ENCODE data around the gene TSPEAR. TPM values are rescaled to one million over a fixed set of nuclear protein-coding genes. Genes with fewer than 3 reads are reported as not detected.

TSPEAR gene
- total RNA-seq, 1 experiment from 2014 or later: not detected

DNA sequence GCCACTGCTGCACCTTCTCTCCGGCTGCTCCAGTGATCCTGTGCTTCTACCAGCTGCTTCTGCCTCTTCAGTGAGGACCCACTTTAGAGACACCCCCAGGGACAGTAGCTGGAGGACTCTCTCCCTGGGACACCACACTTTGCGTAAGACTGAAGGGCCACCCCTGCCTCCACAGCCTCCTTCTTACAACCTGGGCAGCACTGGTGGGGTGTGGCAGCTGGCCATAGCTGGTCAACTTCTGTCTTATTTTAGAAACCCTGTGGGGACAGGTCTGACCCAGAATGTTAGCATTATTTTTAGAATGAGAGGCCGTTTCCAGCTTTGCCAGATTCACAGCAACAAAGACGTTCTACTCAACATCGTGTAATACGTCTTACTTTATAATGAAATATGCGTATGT lies 85.6 kb downstream of the TSPEAR start:
- H3K4me1 ChIP-seq: no peaks in the 10 kb centered on the region
- H3K27ac ChIP-seq: no peak overlapping the region
- no peak overlapping the region for H3K4me3 ChIP-seq
- no peak for DNase-seq
- H3K36me3 ChIP-seq: no peaks in the 10 kb centered on the region
- H3K27me3 ChIP-seq: no peaks in the 10 kb centered on the region
- 0 out of 2 replicates have a peak, but pooled peaks cover 3% of the 10 kb centered on the region for H3K9me3 ChIP-seq (replicated peaks)

DNA sequence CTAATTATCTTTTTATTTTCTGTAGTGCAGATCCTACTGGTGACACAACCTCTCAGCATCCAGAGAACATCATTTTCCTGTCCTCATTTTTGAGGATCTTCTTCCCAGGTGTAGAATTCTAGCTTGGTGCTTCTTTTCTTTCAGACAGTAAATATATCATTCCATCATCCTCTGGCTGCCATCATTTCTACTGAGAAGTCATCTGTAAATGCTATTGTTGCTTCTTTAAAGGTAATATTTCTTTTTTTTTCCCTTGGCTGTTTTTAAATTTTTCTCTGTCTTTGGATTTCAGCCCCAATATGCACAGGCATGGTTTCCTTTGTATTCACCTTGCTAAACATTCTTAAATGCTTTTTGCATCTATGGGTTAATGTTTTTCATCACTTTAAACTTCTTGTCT lies 87.8 kb downstream of the TSPEAR start:
- Histone ChIP-seq H3K27me3 (no peaks in the 10 kb centered on the region), H3K4me1 (no peaks in the 10 kb centered on the region), H3K9me3 (replicated peaks) (peaks cover 12% of the 10 kb centered on the region; the same call in 1 of the 2 replicates), H3K27ac (no peak overlapping the region), H3K4me3 (no peak overlapping the region), H3K36me3 (no peaks in the 10 kb centered on the region)
- no peak for DNase-seq

DNA sequence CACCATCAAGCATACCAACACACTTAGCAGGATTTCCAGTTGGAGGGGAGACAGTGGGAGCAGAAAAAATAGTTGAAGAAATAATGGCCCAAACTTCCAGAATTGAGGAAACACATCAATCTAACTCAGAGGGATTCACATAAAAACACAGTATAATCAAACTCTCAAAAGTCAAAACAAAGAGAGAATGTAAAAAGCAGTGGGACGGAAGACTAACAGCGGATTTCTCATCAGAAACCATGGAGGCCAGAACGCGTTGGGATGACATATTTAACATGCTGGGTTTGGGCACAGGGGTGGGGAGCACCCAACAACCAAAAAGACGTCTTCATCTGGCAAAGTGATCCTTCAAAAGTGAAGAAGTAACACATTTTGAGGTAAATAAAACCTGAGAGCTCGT lies 91.5 kb downstream of the TSPEAR start:
- Histone ChIP-seq H3K27ac (no peak overlapping the region), H3K4me1 (no peaks in the 10 kb centered on the region), H3K9me3 (replicated peaks) (peaks cover 11% of the 10 kb centered on the region; the same call in 1 of the 2 replicates), H3K36me3 (no peaks in the 10 kb centered on the region), H3K4me3 (no peak overlapping the region), H3K27me3 (no peaks in the 10 kb centered on the region)
- no peak for DNase-seq

DNA sequence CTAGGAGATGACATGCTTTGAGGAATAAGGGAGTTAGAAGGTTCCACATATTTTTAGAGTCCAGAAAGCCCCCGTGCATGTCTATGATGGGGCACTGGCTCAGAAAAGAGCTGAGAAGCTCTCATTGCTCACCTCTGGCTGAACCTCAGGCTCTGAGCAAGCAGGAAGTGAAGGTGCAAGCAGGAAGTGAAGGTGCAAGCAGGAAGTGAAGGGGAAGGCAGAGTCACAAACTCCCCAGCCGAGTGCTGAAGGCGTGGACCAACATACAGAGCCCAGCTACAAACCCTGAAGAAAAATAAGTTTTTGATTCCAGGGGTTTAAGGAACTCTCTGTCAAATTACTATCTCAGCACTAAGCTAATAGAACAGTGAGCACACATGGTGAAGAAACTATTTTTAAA lies 92.5 kb downstream of the TSPEAR start:
- DNase-seq: no peak
- Histone ChIP-seq H3K36me3 (no peaks in the 10 kb centered on the region), H3K27me3 (no peaks in the 10 kb centered on the region), H3K9me3 (replicated peaks) (peaks cover 9% of the 10 kb centered on the region; the same call in 1 of the 2 replicates), H3K27ac (no peak overlapping the region), H3K4me1 (no peaks in the 10 kb centered on the region), H3K4me3 (no peak overlapping the region)

DNA sequence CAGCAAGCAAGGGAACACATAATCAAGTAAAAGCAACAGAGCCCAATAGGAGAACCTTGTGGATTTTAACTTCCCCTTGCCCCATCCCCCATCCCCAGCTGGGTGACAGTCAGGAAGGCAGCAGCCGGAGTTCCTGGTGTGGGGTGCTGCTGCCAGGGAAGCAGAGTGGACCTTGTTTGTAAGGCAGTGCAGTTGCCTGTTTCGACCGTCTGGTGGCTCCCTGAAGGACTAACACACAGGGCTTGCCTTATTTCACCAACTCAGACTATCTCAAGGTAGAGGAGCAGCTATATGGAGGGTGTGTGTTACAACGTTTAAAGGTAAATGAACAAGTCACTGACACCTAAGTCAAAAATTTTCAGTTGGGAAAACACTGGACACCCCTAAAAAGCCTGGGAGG lies 92.9 kb downstream of the TSPEAR start:
- H3K27ac ChIP-seq: no peak overlapping the region
- H3K4me1 ChIP-seq: no peaks in the 10 kb centered on the region
- no peaks in the 10 kb centered on the region for H3K36me3 ChIP-seq
- H3K4me3 ChIP-seq: no peak overlapping the region
- H3K27me3 ChIP-seq: no peaks in the 10 kb centered on the region
- peaks cover 9% of the 10 kb centered on the region; the same call in 1 of the 2 replicates for H3K9me3 ChIP-seq (replicated peaks)
- DNase-seq: no peak

DNA sequence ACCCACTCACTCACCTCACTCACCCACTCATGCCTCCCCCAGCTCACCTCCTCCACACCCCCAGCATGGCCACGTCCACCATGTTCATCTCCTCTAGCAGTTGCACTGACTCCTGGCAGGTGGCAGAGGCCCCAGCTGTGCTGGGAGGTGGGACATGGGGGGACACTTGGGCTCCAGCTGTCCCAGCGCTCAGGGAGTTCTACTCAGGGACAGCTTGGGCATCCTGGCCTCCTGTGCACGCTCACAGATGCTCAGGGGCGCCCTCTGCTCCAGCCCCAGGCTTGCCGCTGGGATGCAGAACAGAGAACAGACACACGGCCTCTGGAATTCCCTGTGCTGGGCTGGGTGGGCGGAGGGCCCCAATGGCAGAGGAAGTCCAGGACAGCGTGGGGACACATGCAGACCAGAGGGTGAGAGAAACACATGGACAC lies 94.3 kb downstream of the TSPEAR start:
- no peak for DNase-seq
- H3K27ac ChIP-seq: no peak overlapping the region
- H3K27me3 ChIP-seq: no peaks in the 10 kb centered on the region
- H3K4me3 ChIP-seq: no peak overlapping the region
- H3K36me3 ChIP-seq: no peaks in the 10 kb centered on the region
- H3K4me1 ChIP-seq: no peaks in the 10 kb centered on the region
- H3K9me3 ChIP-seq (replicated peaks): peaks cover 9% of the 10 kb centered on the region; the same call in 1 of the 2 replicates

DNA sequence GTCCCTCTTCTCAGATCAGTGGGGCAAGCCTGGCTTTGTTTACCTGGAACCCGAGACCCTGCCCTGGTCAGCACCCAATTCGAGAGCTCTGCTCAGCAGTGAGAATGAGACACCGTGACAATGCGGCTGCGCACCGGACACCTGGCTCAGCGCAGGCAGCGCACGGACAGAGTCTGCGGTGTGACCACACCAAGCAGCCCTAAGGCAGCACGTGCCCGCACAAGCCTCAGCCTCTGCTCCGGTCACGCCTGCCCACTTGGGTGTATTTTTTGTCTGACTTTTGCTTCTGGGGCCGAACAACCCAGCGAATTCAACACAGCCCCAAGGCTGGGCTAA lies 94.8 kb downstream of the TSPEAR start:
- Histone ChIP-seq H3K27ac (no peak overlapping the region), H3K9me3 (replicated peaks) (peaks cover 9% of the 10 kb centered on the region; the same call in 1 of the 2 replicates)
- DNase-seq: no peak

DNA sequence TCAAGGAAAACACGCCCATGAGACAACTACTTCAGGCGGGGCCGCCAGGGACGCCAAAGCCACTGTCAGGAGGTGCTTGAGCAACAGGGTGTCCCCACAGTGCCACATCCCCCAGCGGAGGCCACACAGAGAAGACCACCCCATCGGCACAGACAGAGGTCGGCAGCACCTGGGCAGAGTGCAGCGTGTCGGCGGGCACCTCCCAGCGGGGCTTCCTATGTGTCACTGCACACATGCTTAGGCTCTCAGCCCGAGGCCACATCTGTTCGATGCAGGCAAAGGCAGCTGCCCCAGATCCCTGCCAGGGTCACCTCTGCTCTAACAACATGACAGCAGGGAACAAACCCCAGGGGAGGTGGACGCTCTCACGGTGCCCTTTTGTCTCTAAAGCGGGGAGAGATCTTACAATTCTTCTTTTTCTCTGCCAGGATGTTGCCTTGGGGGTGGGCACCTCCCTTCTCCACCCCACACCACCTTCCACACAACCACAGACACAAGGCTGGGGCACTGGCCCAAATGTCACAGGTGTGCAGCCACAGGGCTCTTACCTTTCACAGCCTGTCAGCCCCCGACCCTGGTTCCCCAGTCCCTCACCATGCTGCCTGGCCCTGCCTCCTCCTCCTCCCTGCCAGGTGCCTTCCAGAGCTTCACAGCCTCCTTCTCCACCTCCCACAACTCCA lies 95.3 kb downstream of the TSPEAR start:
- Histone ChIP-seq H3K27me3 (no peaks in the 10 kb centered on the region), H3K4me3 (no peak overlapping the region), H3K36me3 (no peaks in the 10 kb centered on the region), H3K9me3 (replicated peaks) (peaks cover 9% of the 10 kb centered on the region; the same call in 1 of the 2 replicates), H3K27ac (no peak overlapping the region), H3K4me1 (no peaks in the 10 kb centered on the region)
- no peak for DNase-seq

More for the DNA sequence above, 94.8 kb downstream of the TSPEAR start:
- H3K36me3 ChIP-seq: no peaks in the 10 kb centered on the region
- no peaks in the 10 kb centered on the region for H3K4me1 ChIP-seq
- H3K4me3 ChIP-seq: no peak overlapping the region
- H3K27me3 ChIP-seq: no peaks in the 10 kb centered on the region

DNA sequence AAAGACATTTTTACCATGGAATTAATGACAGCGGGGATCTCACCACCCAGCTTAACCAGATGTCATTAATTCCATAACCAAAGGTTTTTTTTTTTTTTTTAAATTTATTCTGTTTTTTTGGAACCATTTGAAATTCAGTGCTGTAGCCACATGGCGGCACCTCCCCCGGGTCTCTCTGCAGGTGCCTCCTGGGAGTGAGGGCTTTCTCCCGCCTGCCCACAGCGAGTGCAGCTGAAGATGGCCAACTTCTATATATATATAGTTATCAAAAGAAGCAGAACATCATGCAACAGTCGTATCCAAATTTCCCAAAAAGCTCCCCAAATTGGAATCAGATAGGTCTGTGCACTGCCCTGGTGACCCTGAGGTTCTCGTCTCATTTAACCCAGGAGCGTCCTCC lies 95.9 kb downstream of the TSPEAR start:
- H3K27ac ChIP-seq: no peak overlapping the region
- DNase-seq: no peak
- H3K36me3 ChIP-seq: no peaks in the 10 kb centered on the region
- peaks cover 9% of the 10 kb centered on the region; the same call in 1 of the 2 replicates for H3K9me3 ChIP-seq (replicated peaks)
- no peaks in the 10 kb centered on the region for H3K4me1 ChIP-seq
- H3K27me3 ChIP-seq: no peaks in the 10 kb centered on the region
- H3K4me3 ChIP-seq: no peak overlapping the region

DNA sequence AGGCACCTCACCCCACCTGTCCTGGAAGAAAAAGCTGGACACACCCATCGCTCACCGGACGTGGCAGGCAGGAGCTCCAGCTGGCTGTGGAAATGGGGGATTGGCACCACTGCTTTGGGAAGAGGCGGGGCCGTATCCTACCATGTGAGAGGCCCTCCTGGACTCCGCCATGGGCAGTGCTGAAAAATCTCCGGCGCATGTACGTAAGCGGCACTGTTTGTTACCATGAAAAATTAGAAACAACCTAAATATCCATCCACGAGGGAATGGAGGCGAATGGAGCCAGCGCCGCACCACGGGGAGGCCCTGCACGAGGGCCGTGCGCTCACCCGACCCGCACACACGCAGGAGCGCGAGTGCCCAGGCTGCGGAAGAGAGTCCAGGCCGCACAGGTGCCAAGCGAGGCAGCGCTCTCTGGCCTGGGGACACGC lies 96.4 kb downstream of the TSPEAR start:
- H3K27me3 ChIP-seq: no peaks in the 10 kb centered on the region
- H3K9me3 ChIP-seq (replicated peaks): peaks cover 6% of the 10 kb centered on the region; the same call in 1 of the 2 replicates
- no peaks in the 10 kb centered on the region for H3K4me1 ChIP-seq
- H3K27ac ChIP-seq: no peak overlapping the region
- DNase-seq: no peak
- H3K36me3 ChIP-seq: no peaks in the 10 kb centered on the region
- no peak overlapping the region for H3K4me3 ChIP-seq

DNA sequence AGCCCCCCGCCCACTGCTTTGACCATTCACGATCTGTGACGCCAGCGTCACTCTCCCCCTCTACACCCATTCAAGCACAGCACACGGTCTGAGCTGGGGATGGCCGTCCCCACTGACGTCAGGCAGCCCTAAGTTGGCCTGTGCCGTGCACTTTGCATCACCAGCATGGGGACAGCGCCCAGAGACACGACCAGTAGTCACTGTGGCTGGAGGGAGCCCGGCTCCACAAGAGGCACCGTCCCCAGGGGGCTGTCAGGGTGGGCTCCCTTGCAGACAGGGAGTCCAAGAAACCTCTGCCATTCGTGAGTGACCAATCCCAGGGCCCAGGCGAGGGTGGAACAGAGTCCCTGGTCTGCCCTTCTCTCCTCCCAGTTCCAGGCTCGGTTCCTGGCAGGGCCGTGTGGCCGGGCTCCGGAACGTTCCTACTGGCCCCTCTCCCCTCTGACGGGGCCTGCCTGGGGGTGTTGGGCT lies 97.2 kb downstream of the TSPEAR start:
- no peak for DNase-seq
- H3K36me3 ChIP-seq: no peaks in the 10 kb centered on the region
- no peaks in the 10 kb centered on the region for H3K27me3 ChIP-seq
- H3K4me3 ChIP-seq: no peak overlapping the region
- no peak overlapping the region for H3K27ac ChIP-seq
- H3K4me1 ChIP-seq: no peaks in the 10 kb centered on the region
- no peaks in the 10 kb centered on the region; the same call in 1 of the 2 replicates for H3K9me3 ChIP-seq (replicated peaks)

DNA sequence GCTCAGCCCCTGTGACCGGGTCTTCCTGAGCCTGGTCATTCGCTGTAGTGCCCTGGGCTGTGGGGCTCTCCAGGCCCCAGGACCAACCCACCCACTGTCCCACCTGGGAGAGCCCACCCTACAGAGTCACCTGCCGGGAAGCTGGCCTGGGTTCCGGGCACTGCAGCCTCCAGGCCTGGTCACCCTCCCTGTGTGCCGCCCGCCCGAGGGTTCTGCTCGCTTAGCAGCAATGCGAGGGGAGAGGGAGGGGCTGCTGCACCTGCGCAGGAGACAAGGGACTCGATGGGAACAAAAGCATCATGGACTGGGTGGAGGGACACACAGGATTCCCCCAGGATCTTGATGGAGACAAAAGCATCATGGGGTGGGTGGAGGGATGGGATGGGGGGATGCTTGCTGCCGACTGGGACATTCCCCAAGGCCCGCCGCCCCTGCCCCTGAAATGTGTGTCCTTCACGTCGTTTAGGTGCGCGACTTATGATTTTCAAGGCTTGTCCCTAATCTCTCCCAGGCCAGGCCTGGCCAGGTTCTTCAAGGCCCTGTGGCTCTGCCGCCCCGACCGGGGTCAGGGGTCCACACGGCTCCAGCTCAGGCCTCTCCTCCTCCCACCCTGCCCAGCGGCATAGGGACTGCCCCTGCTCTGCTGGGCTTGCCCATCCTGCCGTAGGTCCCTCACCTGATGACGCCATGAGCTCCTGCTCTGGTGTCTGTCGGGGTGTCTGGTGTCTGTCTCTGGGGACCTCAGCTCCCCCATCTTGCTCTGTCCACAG lies 97.8 kb downstream of the TSPEAR start:
- no peak overlapping the region for H3K27ac ChIP-seq
- H3K9me3 ChIP-seq (replicated peaks): no peaks in the 10 kb centered on the region; the same call in 1 of the 2 replicates
- H3K4me1 ChIP-seq: no peaks in the 10 kb centered on the region
- no peak for DNase-seq
- no peaks in the 10 kb centered on the region for H3K36me3 ChIP-seq
- H3K4me3 ChIP-seq: no peak overlapping the region
- H3K27me3 ChIP-seq: no peaks in the 10 kb centered on the region

DNA sequence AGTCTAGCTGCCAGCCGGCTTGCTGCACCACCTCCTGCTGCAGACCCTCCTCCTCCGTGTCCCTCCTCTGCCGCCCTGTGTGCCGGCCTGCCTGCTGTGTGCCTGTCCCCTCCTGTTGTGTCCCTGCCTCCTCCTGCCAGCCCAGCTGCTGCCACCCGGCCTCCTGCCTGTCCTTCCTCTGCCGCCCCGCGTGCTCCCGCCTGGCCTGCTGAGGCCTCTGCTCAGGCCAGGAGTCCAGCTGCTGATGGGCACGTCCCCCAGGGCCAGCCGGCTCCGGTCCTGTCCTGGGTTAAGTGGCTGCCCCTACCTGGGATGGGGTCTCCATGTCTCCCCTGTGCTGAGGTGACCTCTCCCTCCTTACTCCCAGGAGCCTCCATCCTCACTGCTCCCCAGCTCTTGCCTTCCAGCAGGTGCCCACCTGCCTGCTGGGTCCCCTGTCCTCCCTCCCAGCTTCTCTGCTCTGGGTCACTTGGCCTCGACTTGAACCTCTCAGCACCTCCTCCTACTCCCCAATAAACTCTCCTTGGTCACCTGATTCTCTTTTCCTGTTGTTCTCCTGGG lies 98.6 kb downstream of the TSPEAR start:
- H3K4me1 ChIP-seq: no peaks in the 10 kb centered on the region
- H3K27ac ChIP-seq: no peak overlapping the region
- H3K4me3 ChIP-seq: no peak overlapping the region
- H3K27me3 ChIP-seq: no peaks in the 10 kb centered on the region
- no peaks in the 10 kb centered on the region for H3K36me3 ChIP-seq
- no peaks in the 10 kb centered on the region; the same call in 1 of the 2 replicates for H3K9me3 ChIP-seq (replicated peaks)
- DNase-seq: no peak

DNA sequence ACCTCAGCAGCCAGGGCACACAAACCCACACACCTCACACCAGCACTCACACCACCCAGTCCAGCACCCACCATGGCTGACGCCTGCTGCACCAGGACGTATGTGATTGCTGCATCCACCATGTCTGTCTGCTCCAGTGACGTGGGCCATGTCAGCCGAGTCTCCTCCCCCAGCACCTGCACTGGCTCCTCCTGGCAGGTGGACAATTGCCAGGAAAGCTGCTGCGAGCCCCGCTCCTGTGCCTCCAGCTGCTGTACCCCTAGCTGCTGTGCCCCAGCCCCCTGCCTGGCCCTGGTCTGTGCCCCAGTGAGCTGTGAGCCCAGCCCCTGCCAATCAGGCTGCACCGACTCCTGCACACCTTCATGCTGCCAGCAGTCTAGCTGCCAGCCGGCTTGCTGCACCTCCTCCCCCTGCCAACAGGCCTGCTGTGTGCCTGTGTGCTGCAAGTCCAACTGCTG lies 99.3 kb downstream of the TSPEAR start, which contains the start of gene KRTAP10-8:
Gene KRTAP10-8 (plus strand): TSS at position 51 of the 458 bp plus-strand sequence. CDS start 22 bp downstream, at position 73.
- no peaks in the 10 kb centered on the region for H3K27me3 ChIP-seq
- H3K27ac ChIP-seq: no peak within 1 kb of the TSS
- DNase-seq: no peak
- H3K4me1 ChIP-seq: no peaks in the 10 kb centered on the region
- no peaks in the 10 kb centered on the region for H3K36me3 ChIP-seq
- H3K9me3 ChIP-seq (replicated peaks): no peaks in the 10 kb centered on the region; the same call in 1 of the 2 replicates
- H3K4me3 ChIP-seq: no peak within 1 kb of the TSS

DNA sequence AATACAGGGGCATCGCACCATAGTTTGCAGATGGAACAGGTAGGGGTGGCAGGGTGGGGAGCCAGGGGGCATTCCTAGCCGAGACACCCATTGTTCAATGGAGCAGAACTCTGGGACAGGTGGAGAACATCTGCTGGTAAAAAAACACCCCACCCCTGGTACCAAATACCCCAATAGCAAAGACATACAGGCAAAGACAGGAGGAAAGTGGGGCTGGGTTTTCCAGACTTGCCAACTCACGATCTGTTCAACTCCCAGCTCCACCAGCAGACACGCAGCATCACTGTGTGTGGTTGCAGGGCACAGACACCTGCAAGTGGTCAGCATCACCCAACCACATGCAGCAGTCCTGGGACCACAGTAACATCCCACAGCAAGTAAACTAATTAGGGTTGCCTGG lies 99.8 kb downstream of the TSPEAR start:
- Histone ChIP-seq H3K9me3 (replicated peaks) (no peaks in the 10 kb centered on the region; the same call in 1 of the 2 replicates), H3K27me3 (no peaks in the 10 kb centered on the region), H3K4me3 (no peak overlapping the region), H3K4me1 (no peaks in the 10 kb centered on the region), H3K36me3 (no peaks in the 10 kb centered on the region), H3K27ac (no peak overlapping the region)
- no peak for DNase-seq
